Loucy (cell line): ENCODE data around the gene MAP3K5.

Experiments used
- H2AFZ ChIP-seq: fragments of 200-600 bp; sonication (generic); 2 replicates; pipeline ENCODE4 v1.6.0; 2016; ENCODE audit warnings: antibody characterized with exemption, mild to moderate bottlenecking, low read length, moderate library complexity
- H3F3A ChIP-seq: fragments of 200-600 bp; 2 replicates; pipeline ENCODE4 v1.6.0; 2016; ENCODE audit warnings: antibody characterized with exemption, low read depth, mild to moderate bottlenecking
- H3K27me3 ChIP-seq: fragments of 200-600 bp; sonication (generic); 2 replicates; pipeline ENCODE4 v1.6.1; 2014; ENCODE audit warnings: low read length, mild to moderate bottlenecking; ENCODE audit not compliant: insufficient read depth, poor library complexity, severe bottlenecking
- H3K36me3 ChIP-seq: fragments of 200-600 bp; sonication (generic); 2 replicates; pipeline ENCODE4 v1.6.1; 2016; ENCODE audit warnings: low read length; ENCODE audit not compliant: insufficient read depth
- H3K4me1 ChIP-seq: fragments of 200-600 bp; sonication (generic); 2 replicates; pipeline ENCODE4 v1.5.1; 2014; ENCODE audit warnings: low read length, mild to moderate bottlenecking; ENCODE audit not compliant: insufficient read depth, poor library complexity, severe bottlenecking
- H3K4me2 ChIP-seq: fragments of 200-600 bp; sonication (generic); 2 replicates; pipeline ENCODE4 v1.6.0; 2014; ENCODE audit warnings: antibody characterized with exemption, low read length, low read depth, mild to moderate bottlenecking; ENCODE audit not compliant: poor library complexity, severe bottlenecking
- H3K4me3 ChIP-seq: fragments of 200-600 bp; sonication (generic); 2 replicates; pipeline ENCODE4 v1.5.1; 2014; ENCODE audit warnings: low read length, mild to moderate bottlenecking, mixed read lengths; ENCODE audit not compliant: poor library complexity, severe bottlenecking
- H3K79me2 ChIP-seq: fragments of 200-600 bp; sonication (generic); 2 replicates; pipeline ENCODE4 v1.6.1; 2014; ENCODE audit warnings: low read length; ENCODE audit not compliant: insufficient read depth
- H3K9ac ChIP-seq: fragments of 200-600 bp; sonication (generic); 2 replicates; pipeline ENCODE4 v1.6.0; 2014; ENCODE audit warnings: mild to moderate bottlenecking, low read depth, low read length, moderate library complexity; ENCODE audit not compliant: poor library complexity, severe bottlenecking
- H3K9me2 ChIP-seq: fragments of 200-600 bp; sonication (generic); replicated peaks from 2 replicates; pipeline ENCODE4 v1.6.1; 2016; ENCODE audit warnings: low read depth, low read length, mixed read lengths
- H3K9me3 ChIP-seq: fragments of 200-600 bp; sonication (generic); 2 replicates; pipeline ENCODE4 v1.6.1; 2014; ENCODE audit warnings: mild to moderate bottlenecking, antibody characterized with exemption, low read length, low read depth; ENCODE audit not compliant: insufficient read depth
- H4K20me1 ChIP-seq: fragments of 200-600 bp; sonication (generic); 2 replicates; pipeline ENCODE4 v1.6.0; 2014; ENCODE audit warnings: antibody characterized with exemption, low read length, mild to moderate bottlenecking; ENCODE audit not compliant: insufficient read depth, poor library complexity, severe bottlenecking
- CTCF ChIP-seq: fragments of 200-600 bp; sonication (generic); conservative IDR thresholded peaks from 2 replicates; pipeline ENCODE4 v1.5.1; 2014; ENCODE audit warnings: mild to moderate bottlenecking, antibody characterized with exemption, low read length
- EZH2phosphoT487 ChIP-seq: fragments of 200-600 bp; IDR thresholded peaks from 2 replicates; pipeline ENCODE4 v1.6.1; 2018; ENCODE audit warnings: antibody characterized with exemption, mild to moderate bottlenecking, moderate library complexity, borderline replicate concordance

Gene MAP3K5

GRCh38 chr6:136775081-136775480 is 17.2 kb downstream of the MAP3K5 start:
- Histone ChIP-seq H3K79me2 (no peaks in the 10 kb centered on the region), H2AFZ (no peak overlapping the region), H3K9me3 (no peaks in the 10 kb centered on the region), H3K27me3 (no peaks in the 10 kb centered on the region), H4K20me1 (no peaks in the 10 kb centered on the region), H3K9ac (no peak overlapping the region), H3K9me2 (no peaks in the 10 kb centered on the region), H3F3A (no peaks in the 10 kb centered on the region), H3K4me3 (no peak overlapping the region), H3K4me1 (no peaks in the 10 kb centered on the region), H3K36me3 (no peaks in the 10 kb centered on the region), H3K4me2 (no peak overlapping the region)
- TF ChIP-seq CTCF (no peak), EZH2phosphoT487 (no peak)

GRCh38 chr6:136774228-136775041 is 17.8 kb downstream of the MAP3K5 start:
- Histone ChIP-seq H3K4me1 (no peaks in the 10 kb centered on the region), H3F3A (no peaks in the 10 kb centered on the region), H3K9me3 (no peaks in the 10 kb centered on the region), H2AFZ (no peak overlapping the region), H3K9ac (no peak overlapping the region), H3K4me3 (no peak overlapping the region), H3K9me2 (no peaks in the 10 kb centered on the region), H4K20me1 (no peaks in the 10 kb centered on the region), H3K36me3 (no peaks in the 10 kb centered on the region), H3K4me2 (no peak overlapping the region), H3K27me3 (no peaks in the 10 kb centered on the region), H3K79me2 (no peaks in the 10 kb centered on the region)
- no peak for TF ChIP-seq CTCF
- TF ChIP-seq EZH2phosphoT487 = no peak

GRCh38 chr6:136773473-136773796 is 18.8 kb downstream of the MAP3K5 start:
- Histone ChIP-seq H3K9ac (no peak overlapping the region), H3K4me2 (no peak overlapping the region), H4K20me1 (no peaks in the 10 kb centered on the region), H3K79me2 (no peaks in the 10 kb centered on the region), H2AFZ (no peak overlapping the region), H3K36me3 (no peaks in the 10 kb centered on the region), H3F3A (no peaks in the 10 kb centered on the region), H3K4me3 (no peak overlapping the region), H3K27me3 (no peaks in the 10 kb centered on the region), H3K9me3 (no peaks in the 10 kb centered on the region), H3K4me1 (no peaks in the 10 kb centered on the region), H3K9me2 (no peaks in the 10 kb centered on the region)
- no peak for TF ChIP-seq CTCF
- TF ChIP-seq EZH2phosphoT487 = no peak
